ENCODE results near the gene FMN2. TPM values are rescaled to one million over a fixed set of nuclear protein-coding genes. Genes with fewer than 3 reads are reported as not detected.

FMN2 gene
- total RNA-seq, 1 experiment from 2014 or later = not detected

DNA sequence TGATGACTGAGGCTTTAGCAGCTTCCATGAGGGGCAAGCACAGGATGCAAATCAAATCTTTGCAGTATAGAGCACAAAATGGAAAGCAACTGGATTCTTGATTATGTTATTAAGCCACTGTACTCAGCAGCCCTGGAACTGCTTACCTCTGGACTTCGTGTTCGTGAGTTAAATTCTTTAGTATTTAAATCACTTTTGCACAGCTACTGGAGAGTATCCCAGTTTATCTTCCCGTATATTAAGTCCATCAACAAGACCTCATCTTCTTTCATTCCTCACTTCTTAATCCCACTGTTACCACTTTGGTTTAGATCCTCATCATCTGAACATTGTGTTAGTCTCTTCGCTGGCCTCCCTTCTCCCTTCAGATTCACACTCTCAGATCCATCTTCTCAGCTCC, 411.4 kb downstream of the FMN2 start:
- ChIA-PET CTCF (no interaction called here), POLR2A (ENCODE audit: unreplicated experiment) (no interaction called here)
- DNase-seq = no peak
- intact Hi-C loops (cut with micrococcal nuclease; ENCODE audit: unreplicated experiment) = no loop called here
- no peaks in the 10 kb centered on the region for H3F3A ChIP-seq (ENCODE audit: insufficient read depth, low read depth)
- H2AFZ ChIP-seq = no peak overlapping the region
- H3K4me1 ChIP-seq (replicated peaks; ENCODE audit: insufficient read depth) = no peaks in the 10 kb centered on the region
- no peak overlapping the region for H3K4me2 ChIP-seq
- no peaks in the 10 kb centered on the region for H4K20me1 ChIP-seq (ENCODE audit: insufficient read depth)
- no TSS peak for BruUV-seq (replicated peaks)
- peaks cover 10% of the 10 kb centered on the region; the same call in 1 of the 2 replicates for H3K27me3 ChIP-seq (ENCODE audit: insufficient read depth, low read depth)
- TF ChIP-seq CTCF (conservative IDR thresholded peaks at IDR 0.05) = no peak
- no peak overlapping the region for H3K4me3 ChIP-seq
- no peaks in the 10 kb centered on the region for H3K79me2 ChIP-seq (ENCODE audit: low read depth)
- no peaks in the 10 kb centered on the region for H3K9me2 ChIP-seq (ENCODE audit: insufficient read depth)
- H3K9me3 ChIP-seq (ENCODE audit: insufficient read depth, low read depth) = no peaks in the 10 kb centered on the region
- H3K27ac ChIP-seq = no peak overlapping the region
- H3K36me3 ChIP-seq (ENCODE audit: low read depth) = no peaks in the 10 kb centered on the region

DNA sequence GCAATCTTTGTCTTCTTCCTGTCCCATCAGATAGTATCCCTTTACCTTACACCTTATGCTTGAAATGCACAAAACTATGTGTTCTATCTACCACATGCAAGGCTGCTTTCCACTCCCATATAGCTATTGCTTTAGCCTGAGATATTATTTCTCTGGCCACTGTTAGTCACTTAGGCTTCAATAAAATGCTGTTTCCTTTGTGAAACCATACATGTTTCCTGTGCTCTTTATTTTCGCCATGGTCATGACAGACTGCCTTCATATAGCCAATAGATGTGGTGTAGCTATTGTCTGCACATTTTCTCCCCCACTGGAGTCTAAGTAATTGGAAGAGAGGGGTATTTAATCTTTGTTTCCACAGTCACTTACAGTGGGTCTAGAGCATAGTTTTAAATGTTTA, 411.9 kb downstream of the FMN2 start:
- no peak for DNase-seq
- Histone ChIP-seq H4K20me1 (ENCODE audit: insufficient read depth) (no peaks in the 10 kb centered on the region), H3K36me3 (ENCODE audit: low read depth) (no peaks in the 10 kb centered on the region), H3K79me2 (ENCODE audit: low read depth) (no peaks in the 10 kb centered on the region), H3K9me3 (ENCODE audit: insufficient read depth, low read depth) (no peaks in the 10 kb centered on the region), H2AFZ (no peak overlapping the region), H3K4me3 (no peak overlapping the region), H3F3A (ENCODE audit: insufficient read depth, low read depth) (no peaks in the 10 kb centered on the region), H3K27me3 (ENCODE audit: insufficient read depth, low read depth) (peaks cover 10% of the 10 kb centered on the region; the same call in 1 of the 2 replicates), H3K4me2 (no peak overlapping the region), H3K27ac (no peak overlapping the region), H3K4me1 (replicated peaks; ENCODE audit: insufficient read depth) (no peaks in the 10 kb centered on the region), H3K9me2 (ENCODE audit: insufficient read depth) (no peaks in the 10 kb centered on the region)
- intact Hi-C loops (cut with micrococcal nuclease; ENCODE audit: unreplicated experiment) = no loop called here
- no peak for TF ChIP-seq EZH2 (IDR thresholded peaks at IDR 0.05; ENCODE audit: low read depth)
- POLR2A ChIA-PET (ENCODE audit: unreplicated experiment) = no interaction called here
- BruUV-seq (replicated peaks) = no TSS peak
- CTCF ChIA-PET = no interaction called here

DNA sequence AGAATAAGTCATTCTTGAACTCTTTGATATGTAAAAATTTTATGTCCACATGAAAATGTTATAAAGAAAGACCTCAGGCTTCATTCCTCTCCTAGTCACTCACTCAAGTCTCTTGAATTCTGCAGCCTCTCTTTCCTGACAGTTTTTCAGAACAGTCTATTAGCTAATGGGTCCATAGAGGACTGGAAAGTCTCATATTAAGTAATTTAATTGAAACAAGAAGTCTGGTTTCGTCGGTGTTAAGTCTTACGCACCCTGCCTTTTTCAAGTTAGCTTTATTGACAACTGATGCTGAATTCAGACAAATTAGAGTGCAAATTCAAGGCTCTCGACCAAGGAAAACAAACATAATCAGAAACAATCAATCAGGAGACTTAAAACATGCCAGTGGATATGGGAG, 414.5 kb downstream of the FMN2 start:
- no peaks in the 10 kb centered on the region for H3K36me3 ChIP-seq (ENCODE audit: low read depth)
- H3K4me1 ChIP-seq (replicated peaks; ENCODE audit: insufficient read depth) = no peaks in the 10 kb centered on the region
- ChIA-PET CTCF (no interaction called here), POLR2A (ENCODE audit: unreplicated experiment) (no interaction called here)
- no peak overlapping the region for H3K4me2 ChIP-seq
- no peaks in the 10 kb centered on the region for H3K9me2 ChIP-seq (ENCODE audit: insufficient read depth)
- H3K27me3 ChIP-seq (ENCODE audit: insufficient read depth, low read depth) = peaks cover 10% of the 10 kb centered on the region; the same call in 1 of the 2 replicates
- H3F3A ChIP-seq (ENCODE audit: insufficient read depth, low read depth) = no peaks in the 10 kb centered on the region
- no TSS peak for BruUV-seq (replicated peaks)
- no peak overlapping the region for H2AFZ ChIP-seq
- TF ChIP-seq CTCF (conservative IDR thresholded peaks at IDR 0.05) (no peak), EZH2 (IDR thresholded peaks at IDR 0.05; ENCODE audit: low read depth) (no peak)
- H3K4me3 ChIP-seq = no peak overlapping the region
- DNase-seq = no peak
- H3K27ac ChIP-seq = no peak overlapping the region
- no peaks in the 10 kb centered on the region for H3K9me3 ChIP-seq (ENCODE audit: insufficient read depth, low read depth)
- no peaks in the 10 kb centered on the region for H3K79me2 ChIP-seq (ENCODE audit: low read depth)
- H4K20me1 ChIP-seq (ENCODE audit: insufficient read depth) = no peaks in the 10 kb centered on the region
- intact Hi-C loops (cut with micrococcal nuclease; ENCODE audit: unreplicated experiment) = no loop called here

DNA sequence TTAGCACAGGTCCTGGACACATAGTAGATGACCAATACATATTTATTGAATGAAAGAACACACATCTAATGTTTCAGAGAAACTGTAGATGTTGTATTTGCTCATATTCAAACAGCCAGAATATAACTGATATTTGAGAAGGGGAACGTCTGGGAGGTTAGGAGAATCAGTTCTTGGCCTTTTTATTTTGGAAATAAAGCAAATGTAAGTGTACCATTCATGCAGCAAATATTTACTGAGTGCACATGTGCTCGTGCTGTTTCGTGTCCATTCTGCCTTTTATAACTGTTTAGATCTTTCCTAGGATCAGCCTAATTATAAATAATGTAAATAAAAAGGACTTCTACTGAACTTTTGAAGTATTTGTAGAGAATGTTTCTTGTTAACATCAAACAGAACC, 416.5 kb downstream of the FMN2 start:
- Histone ChIP-seq H2AFZ (no peak overlapping the region), H3K79me2 (ENCODE audit: low read depth) (no peaks in the 10 kb centered on the region), H3K9me2 (ENCODE audit: insufficient read depth) (no peaks in the 10 kb centered on the region), H3K4me1 (replicated peaks; ENCODE audit: insufficient read depth) (no peaks in the 10 kb centered on the region), H3K4me3 (no peak overlapping the region), H3F3A (ENCODE audit: insufficient read depth, low read depth) (no peaks in the 10 kb centered on the region), H3K27ac (no peak overlapping the region), H3K36me3 (ENCODE audit: low read depth) (no peaks in the 10 kb centered on the region), H3K4me2 (no peak overlapping the region), H4K20me1 (ENCODE audit: insufficient read depth) (no peaks in the 10 kb centered on the region), H3K27me3 (ENCODE audit: insufficient read depth, low read depth) (peaks cover 14% of the 10 kb centered on the region; the same call in 1 of the 2 replicates), H3K9me3 (ENCODE audit: insufficient read depth, low read depth) (no peaks in the 10 kb centered on the region)
- TF ChIP-seq EZH2 (IDR thresholded peaks at IDR 0.05; ENCODE audit: low read depth) (no peak), CTCF (conservative IDR thresholded peaks at IDR 0.05) (no peak)
- BruUV-seq (replicated peaks) = no TSS peak
- intact Hi-C loops (cut with micrococcal nuclease; ENCODE audit: unreplicated experiment) = no loop called here
- ChIA-PET CTCF (no interaction called here), POLR2A (ENCODE audit: unreplicated experiment) (no interaction called here)
- no peak for DNase-seq
